H9 (cell line): Measurements from ENCODE around the gene ADAM23. TPM values are rescaled to one million over a fixed set of nuclear protein-coding genes. Genes with fewer than 3 reads are reported as not detected.

Source experiments
- DNase-seq: peaks from one replicate; pipeline ENCODE4 v3.0.0-alpha.2; 2017
- H2AFZ ChIP-seq: one replicate; pipeline ENCODE4 v1.6.1; 2013; ENCODE audit warnings: mild to moderate bottlenecking, low read length, control low read depth, moderate library complexity
- H2AK5ac ChIP-seq: 2 replicates; pipeline ENCODE4 v1.6.1; 2013; ENCODE audit warnings: low read length, control low read depth, mixed read lengths; ENCODE audit not compliant: insufficient read length
- H2BK120ac ChIP-seq: one replicate; pipeline ENCODE4 v1.6.1; 2013; ENCODE audit warnings: low read depth, mild to moderate bottlenecking, low read length, control low read depth, inconsistent platforms; ENCODE audit not compliant: poor library complexity, severe bottlenecking
- H2BK12ac ChIP-seq: 2 replicates; pipeline ENCODE4 v1.6.1; 2013; ENCODE audit warnings: low read length, control low read depth, mixed read lengths, low read depth; ENCODE audit not compliant: insufficient read length
- H2BK15ac ChIP-seq: 2 replicates; pipeline ENCODE4 v1.6.1; 2013; ENCODE audit warnings: low read depth, low read length, control low read depth
- H2BK20ac ChIP-seq: one replicate; pipeline ENCODE4 v1.6.1; 2013; ENCODE audit warnings: low read depth, mild to moderate bottlenecking, low read length, control low read depth, inconsistent platforms; ENCODE audit not compliant: poor library complexity, severe bottlenecking
- H2BK5ac ChIP-seq: 2 replicates; pipeline ENCODE4 v1.6.1; 2013; ENCODE audit warnings: low read length, control low read depth, mixed read lengths; ENCODE audit not compliant: insufficient read length
- H3K14ac ChIP-seq: 2 replicates; pipeline ENCODE4 v1.6.1; 2013; ENCODE audit warnings: low read length, control low read depth; ENCODE audit not compliant: insufficient read depth
- H3K18ac ChIP-seq: 2 replicates; pipeline ENCODE4 v1.6.1; 2013; ENCODE audit warnings: low read depth, mild to moderate bottlenecking, mixed read lengths, low read length, control low read depth; ENCODE audit not compliant: insufficient read length
- H3K23ac ChIP-seq: 2 replicates; pipeline ENCODE4 v1.6.1; 2013; ENCODE audit warnings: low read length, control low read depth, mixed read lengths, low read depth; ENCODE audit not compliant: insufficient read length
- H3K23me2 ChIP-seq: 2 replicates; pipeline ENCODE4 v1.6.1; 2013; ENCODE audit warnings: low read depth, mild to moderate bottlenecking, mixed read lengths, low read length, control low read depth; ENCODE audit not compliant: insufficient read length, poor library complexity, severe bottlenecking
- H3K27ac ChIP-seq: 2 replicates; pipeline ENCODE4 v1.5.1; 2013; ENCODE audit warnings: low read length, control low read depth, mixed read lengths, low read depth; ENCODE audit not compliant: insufficient read length
- H3K27me3 ChIP-seq: 2 replicates; pipeline ENCODE4 v1.6.1; 2013; ENCODE audit warnings: low read length, control low read depth, inconsistent platforms; ENCODE audit not compliant: insufficient read depth
- H3K4ac ChIP-seq: 2 replicates; pipeline ENCODE4 v1.6.1; 2013; ENCODE audit warnings: low read depth, mild to moderate bottlenecking, control low read depth, inconsistent platforms, low read length, moderate library complexity
- H3K4me1 ChIP-seq: 2 replicates; pipeline ENCODE4 v1.6.1; 2013; ENCODE audit warnings: low read length, control low read depth, inconsistent platforms; ENCODE audit not compliant: insufficient read depth
- H3K4me2 ChIP-seq: 2 replicates; pipeline ENCODE4 v1.6.1; 2013; ENCODE audit warnings: low read length, control low read depth, mixed read lengths; ENCODE audit not compliant: insufficient read length, insufficient read depth
- H3K56ac ChIP-seq: 2 replicates; pipeline ENCODE4 v1.6.1; 2013; ENCODE audit warnings: low read depth, mild to moderate bottlenecking, mixed read lengths, low read length, control low read depth; ENCODE audit not compliant: insufficient read length
- H3K79me1 ChIP-seq: 2 replicates; pipeline ENCODE4 v1.6.1; 2013; ENCODE audit warnings: low read depth, mild to moderate bottlenecking, moderate library complexity, low read length, control low read depth, inconsistent platforms; ENCODE audit not compliant: insufficient read depth, poor library complexity, severe bottlenecking
- H3K79me2 ChIP-seq: 2 replicates; pipeline ENCODE4 v1.6.1; 2013; ENCODE audit warnings: low read length, control low read depth, inconsistent platforms; ENCODE audit not compliant: insufficient read depth
- H3K9ac ChIP-seq: 2 replicates; pipeline ENCODE4 v1.6.1; 2013; ENCODE audit warnings: low read length, control low read depth, mixed read lengths; ENCODE audit not compliant: insufficient read length; ENCODE audit errors: extremely low read depth
- H3K9me3 ChIP-seq: one replicate; pipeline ENCODE4 v1.6.1; 2013; ENCODE audit warnings: low read depth, low read length, inconsistent platforms; ENCODE audit not compliant: control insufficient read depth
- H3T11ph ChIP-seq: one replicate; pipeline ENCODE4 v1.6.1; 2013; ENCODE audit warnings: mild to moderate bottlenecking, low read length, control low read depth, inconsistent platforms
- H4K20me1 ChIP-seq: one replicate; pipeline ENCODE4 v1.6.1; 2013; ENCODE audit not compliant: control insufficient read depth, insufficient read length, insufficient read depth
- H4K5ac ChIP-seq: 2 replicates; pipeline ENCODE4 v1.6.1; 2013; ENCODE audit warnings: low read depth, mild to moderate bottlenecking, mixed read lengths, low read length, control low read depth; ENCODE audit not compliant: insufficient read length
- H4K8ac ChIP-seq: replicated peaks from 2 replicates; pipeline ENCODE4 v1.6.1; 2013; ENCODE audit warnings: low read length, control low read depth, mixed read lengths, low read depth; ENCODE audit not compliant: insufficient read length
- H4K91ac ChIP-seq: 2 replicates; pipeline ENCODE4 v1.6.1; 2013; ENCODE audit warnings: low read depth, mild to moderate bottlenecking, moderate library complexity, mixed read lengths, low read length, control low read depth; ENCODE audit not compliant: insufficient read length
- H3K27ac Mint-ChIP-seq, 3 experiments: 2 replicates in 2 of 3; 3 replicates in 1 of 3; pipeline ENCODE4 v1.8.0; 2020 to 2021; ENCODE audit warnings: mixed read lengths in 3 of 3, mild to moderate bottlenecking in 1 of 3, moderate library complexity in 1 of 3
- H3K27me3 Mint-ChIP-seq: 2 replicates; pipeline ENCODE4 v1.8.0; 2021; ENCODE audit warnings: low read depth, mild to moderate bottlenecking, moderate library complexity, mixed read lengths
- H3K36me3 Mint-ChIP-seq, 3 experiments: 2 replicates in 2 of 3; 3 replicates in 1 of 3; pipeline ENCODE4 v1.8.0; 2020 to 2021; ENCODE audit warnings: low read depth in 3 of 3, mixed read lengths in 3 of 3; ENCODE audit not compliant: insufficient read depth in 1 of 3
- H3K4me1 Mint-ChIP-seq, 2 experiments: 2 replicates each; pipeline ENCODE4 v1.8.0; 2020; ENCODE audit warnings: mixed read lengths in 2 of 2
- H3K4me3 Mint-ChIP-seq, 2 experiments: 2 replicates in 1 of 2; 3 replicates in 1 of 2; pipeline ENCODE4 v1.8.0; 2020 to 2021; ENCODE audit warnings: mild to moderate bottlenecking in 2 of 2, mixed read lengths in 2 of 2, moderate library complexity in 1 of 2
- H3K9me3 Mint-ChIP-seq, 2 experiments: 2 replicates in 1 of 2; 3 replicates in 1 of 2; pipeline ENCODE4 v1.8.0; 2020; ENCODE audit warnings: mild to moderate bottlenecking in 2 of 2, mixed read lengths in 2 of 2, moderate library complexity in 1 of 2
- CTCF ChIP-seq: fragments of 200-600 bp; sonication (generic); conservative IDR thresholded peaks from 3 replicates; pipeline ENCODE4 v1.8.0; 2021; ENCODE audit warnings: antibody characterized with exemption, mild to moderate bottlenecking
- WGBS: extraction: QIAGEN DNeasy Blood & Tissue Kit; methylation state at CpG from one replicate; pipeline ENCODE4 v1.1.7; 2013; ENCODE audit warnings: missing lambda C conversion rate, low lambda C conversion rate, mixed read lengths; ENCODE audit not compliant: insufficient read length; ENCODE audit errors: extremely low coverage; 5-methylcytosine and 5-hydroxymethylcytosine counted together
- total RNA-seq: library from RNA; stranded (reverse); gene quantifications from 2 replicates; pipeline ENCODE4 v1.2.1, GENCODE V29; 2021

ADAM23 gene
- total RNA-seq, 1 experiment from 2014 or later: 21.4 TPM

- H3K27me3 Mint-ChIP-seq: no peaks in the 10 kb centered on the region
- Histone ChIP-seq H2AFZ (no peak overlapping the region), H2BK120ac (no peak overlapping the region), H2BK15ac (no peak overlapping the region), H3K79me1 (no peaks in the 10 kb centered on the region), H2BK5ac (no peak overlapping the region), H4K91ac (no peak overlapping the region), H3K27ac (no peak overlapping the region), H3T11ph (no peak overlapping the region), H3K9ac (no peak overlapping the region), H3K14ac (no peak overlapping the region), H3K27me3 (no peaks in the 10 kb centered on the region), H3K18ac (no peak overlapping the region), H3K4me1 (peaks cover 5% of the 10 kb centered on the region), H3K9me3 (no peaks in the 10 kb centered on the region), H3K56ac (no peak overlapping the region), H4K8ac (no peak overlapping the region), H2BK20ac (no peak overlapping the region), H3K23me2 (no peaks in the 10 kb centered on the region), H3K4me2 (no peak overlapping the region), H2AK5ac (no peak overlapping the region), H2BK12ac (no peak overlapping the region), H4K20me1 (no peaks in the 10 kb centered on the region), H3K4ac (no peak overlapping the region), H3K23ac (no peak overlapping the region), H3K79me2 (no peaks in the 10 kb centered on the region), H4K5ac (no peak overlapping the region)
- H3K27ac Mint-ChIP-seq: no peak overlapping the region
- no peak for DNase-seq
- peaks cover 15 to 19% of the 10 kb centered on the region in 2 experiments for H3K9me3 Mint-ChIP-seq
- peaks cover 2 to 23% (median 11%) of the 10 kb centered on the region in 3 experiments; a peak in 4 of 7 replicates for H3K36me3 Mint-ChIP-seq
- no peak for TF ChIP-seq CTCF
- whole genome bisulfite sequencing: no CpG with 5 or more reads among the region's 3 CpGs
- H3K4me3 Mint-ChIP-seq: no peak overlapping the region
- H3K4me1 Mint-ChIP-seq: peaks cover 12 to 16% of the 10 kb centered on the region in 2 experiments
Measured at GRCh38 chr2:206420721-206421120, 22.6 kb upstream of the ADAM23 start.
